HCT116 (cell line): ENCODE data around the gene HS6ST3. TPM values are rescaled to one million over a fixed set of nuclear protein-coding genes. Genes with fewer than 3 reads are reported as not detected.

ENCODE experiments used
- ATAC-seq: fragments of 200-7000 bp; cut with Tn5 transposase; 2 replicates; pipeline ENCODE4 v1.9.1; 2020; ENCODE audit warnings: mild to moderate bottlenecking, moderate library complexity
- BruUV-seq: library from RNA; stranded (reverse); fragments of 400-500 nt; replicated peaks from 2 replicates; lab custom pipeline; 2021; lab: Mats Ljungman, UMichigan
- CTCF ChIA-PET: fragments of 300-600 bp; sonication (Branson Sonifier 250); formaldehyde crosslinking; loops from one replicate; lab custom pipeline; 2021; ENCODE audit warnings: antibody characterized with exemption; lab: Charles Lee
- POLR2A ChIA-PET: fragments of 300-600, 350-600 bp; sonication (Branson Sonifier 250); formaldehyde crosslinking; loops from one replicate; lab custom pipeline; 2021; ENCODE audit warnings: antibody characterized with exemption; lab: Charles Lee
- RAD21 ChIA-PET, 2 experiments: fragments of 300-600 bp; sonication (Branson Sonifier 250); formaldehyde crosslinking; loops; one replicate each; lab custom pipeline; 2023; ENCODE audit warnings: low total read pairs in 2 of 2; ENCODE audit not compliant: uncharacterized antibody in 2 of 2, unreplicated experiment in 2 of 2, low non-redundant PET in 1 of 2; lab: Charles Lee
- DNase-seq: peaks from one replicate; pipeline ENCODE4 v3.0.0-alpha.2; 2010; ENCODE audit warnings: low read depth, low spot score
- H2AFZ ChIP-seq: fragments of 200-600 bp; shearing (Covaris generic), sonication (generic); 2 replicates; pipeline ENCODE4 v1.6.1; 2017; ENCODE audit warnings: low read depth, mixed run types, mixed read lengths, antibody characterized with exemption, low read length; ENCODE audit not compliant: poor library complexity, severe bottlenecking
- H3K27ac ChIP-seq: 2 replicates; pipeline ENCODE4 v1.5.1; 2012; ENCODE audit warnings: low read depth, low read length
- H3K27me3 ChIP-seq: fragments of 200-600 bp; sonication (generic); 2 replicates; pipeline ENCODE4 v1.6.1; 2016; ENCODE audit warnings: mixed run types, low read length, mixed read lengths; ENCODE audit not compliant: insufficient read depth
- H3K36me3 ChIP-seq, 2 experiments: fragments of 200-500 bp in 1 of 2; fragments of 200-600 bp in 1 of 2; sonication (Bioruptor generic) in 1 of 2; sonication (generic) in 1 of 2; 2 replicates each; pipeline versions ENCODE4 v1.5.1 to v1.6.1; 2014 to 2016; ENCODE audit warnings: low read length in 2 of 2, inconsistent platforms in 1 of 2, mixed read lengths in 1 of 2, mixed run types in 1 of 2; ENCODE audit not compliant: insufficient read depth in 2 of 2, control insufficient read depth in 1 of 2
- H3K4me1 ChIP-seq, 2 experiments: fragments of 200-600 bp in 1 of 2; sonication (generic) in 1 of 2; 2 replicates each; pipeline versions ENCODE4 v1.5.1 to v1.6.1; 2012 to 2017; ENCODE audit warnings: low read length in 2 of 2, inconsistent platforms in 1 of 2, mild to moderate bottlenecking in 1 of 2, mixed read lengths in 1 of 2, mixed run types in 1 of 2, moderate library complexity in 1 of 2; ENCODE audit not compliant: insufficient read depth in 2 of 2, control insufficient read depth in 1 of 2
- H3K4me2 ChIP-seq: fragments of 200-600 bp; sonication (generic); 2 replicates; pipeline ENCODE4 v1.6.1; 2017; ENCODE audit warnings: mixed run types, low read length, mixed read lengths
- H3K4me3 ChIP-seq, 2 experiments: fragments of 200-600 bp in 1 of 2; sonication (generic) in 1 of 2; replicated peaks in 1 of 2; 2 replicates each; pipeline ENCODE4 v1.5.1; 2011 to 2016; ENCODE audit warnings: low read length in 2 of 2, control low read depth in 1 of 2, low read depth in 1 of 2, mild to moderate bottlenecking in 1 of 2, mixed read lengths in 1 of 2, mixed run types in 1 of 2
- H3K79me2 ChIP-seq: fragments of 200-600 bp; sonication (generic); 2 replicates; pipeline ENCODE4 v1.6.1; 2017; ENCODE audit warnings: mild to moderate bottlenecking, mixed run types, low read length, moderate library complexity, mixed read lengths; ENCODE audit not compliant: insufficient read depth
- H3K9ac ChIP-seq: fragments of 200-600 bp; sonication (generic); 2 replicates; pipeline ENCODE4 v1.6.1; 2016; ENCODE audit warnings: low read length, mixed read lengths
- H3K9me2 ChIP-seq: fragments of 200-600 bp; sonication (generic), shearing (Covaris generic); 2 replicates; pipeline ENCODE4 v1.6.1; 2017; ENCODE audit warnings: mixed run types, mild to moderate bottlenecking, moderate library complexity; ENCODE audit not compliant: insufficient read depth
- H3K9me3 ChIP-seq, 2 experiments: fragments of 200-500 bp in 1 of 2; fragments of 200-600 bp in 1 of 2; sonication (Bioruptor generic) in 1 of 2; sonication (generic) in 1 of 2; 2 replicates each; pipeline ENCODE4 v1.6.1; 2014 to 2017; ENCODE audit warnings: low read length in 2 of 2, mixed read lengths in 2 of 2, inconsistent platforms in 1 of 2, low read depth in 1 of 2, mild to moderate bottlenecking in 1 of 2, mixed run types in 1 of 2, moderate library complexity in 1 of 2; ENCODE audit not compliant: control insufficient read depth in 1 of 2, insufficient read depth in 1 of 2
- H4K20me1 ChIP-seq: fragments of 200-600 bp; sonication (generic), shearing (Covaris generic); 2 replicates; pipeline ENCODE4 v1.6.1; 2017; ENCODE audit warnings: mixed run types, mild to moderate bottlenecking, moderate library complexity; ENCODE audit not compliant: insufficient read depth
- CBX3 ChIP-seq: IDR thresholded peaks from 2 replicates; pipeline ENCODE4 v1.6.1; 2012; ENCODE audit warnings: low read depth
- CEBPB ChIP-seq: IDR thresholded peaks from 2 replicates; pipeline ENCODE4 v1.6.1; 2012; ENCODE audit warnings: low read depth
- EGR1 ChIP-seq: IDR thresholded peaks from 2 replicates; pipeline ENCODE4 v1.6.1; 2012; ENCODE audit warnings: low read depth
- ELF1 ChIP-seq: IDR thresholded peaks from 2 replicates; pipeline ENCODE4 v1.6.1; 2012; ENCODE audit warnings: low read depth, borderline replicate concordance
- EZH2phosphoT487 ChIP-seq: fragments of 200-600 bp; IDR thresholded peaks from 2 replicates; pipeline ENCODE4 v1.6.1; 2018; ENCODE audit warnings: antibody characterized with exemption, borderline replicate concordance
- JUND ChIP-seq: IDR thresholded peaks from 2 replicates; pipeline ENCODE4 v1.6.1; 2012
- POLR2A ChIP-seq: IDR thresholded peaks from 2 replicates; pipeline ENCODE4 v1.7.0; 2011; ENCODE audit warnings: borderline replicate concordance; ENCODE audit not compliant: insufficient read depth, insufficient read length; ENCODE audit errors: extremely low read depth
- POLR2AphosphoS5 ChIP-seq: IDR thresholded peaks from 2 replicates; pipeline ENCODE4 v1.6.1; 2011; ENCODE audit warnings: mild to moderate bottlenecking, low read depth, low read length, moderate library complexity
- RAD21 ChIP-seq: IDR thresholded peaks from 2 replicates; pipeline ENCODE4 v1.6.1; 2012; ENCODE audit warnings: low read depth, mild to moderate bottlenecking
- SIN3A ChIP-seq: IDR thresholded peaks from 2 replicates; pipeline ENCODE4 v1.6.1; 2012; ENCODE audit warnings: low read depth
- SRF ChIP-seq: IDR thresholded peaks from 2 replicates; pipeline ENCODE4 v1.6.1; 2012; ENCODE audit warnings: low read depth
- ZNF274 ChIP-seq: fragments of 200-500 bp; sonication (Bioruptor generic); IDR thresholded peaks from 2 replicates; pipeline ENCODE4 v1.6.1; 2014; ENCODE audit warnings: mild to moderate bottlenecking, low read depth, low read length, inconsistent platforms
- intact Hi-C: fragments of 100-400 bp; cut with micrococcal nuclease; formaldehyde crosslinking; loops from 2 replicates; pipeline ENCODE4 v1.10.0; 2022
- total RNA-seq: library from RNA; stranded (reverse); gene quantifications from one replicate; pipeline ENCODE4 v1.2.1, GENCODE V29; 2021; ENCODE audit not compliant: unreplicated experiment
- TF ChIP-seq, protein P1 (sequence below), 3 experiments: fragments of 200-600 bp in 1 of 3; sonication (generic) in 1 of 3; IDR thresholded peaks in 2 of 3; conservative IDR thresholded peaks in 1 of 3; 2 replicates each; pipeline ENCODE4 v1.5.1; 2012 to 2017; ENCODE audit warnings: low read depth in 2 of 3, low read length in 2 of 3, antibody characterized with exemption in 1 of 3, borderline replicate concordance in 1 of 3, control low read depth in 1 of 3, mild to moderate bottlenecking in 1 of 3, mixed read lengths in 1 of 3, mixed run types in 1 of 3, moderate library complexity in 1 of 3; ENCODE audit not compliant: insufficient read depth in 1 of 3
- TF ChIP-seq, protein P2 (sequence below): IDR thresholded peaks from 2 replicates; pipeline ENCODE4 v1.6.1; 2012

HS6ST3 gene
- total RNA-seq, 1 experiment from 2014 or later: 0.10 TPM

DNA sequence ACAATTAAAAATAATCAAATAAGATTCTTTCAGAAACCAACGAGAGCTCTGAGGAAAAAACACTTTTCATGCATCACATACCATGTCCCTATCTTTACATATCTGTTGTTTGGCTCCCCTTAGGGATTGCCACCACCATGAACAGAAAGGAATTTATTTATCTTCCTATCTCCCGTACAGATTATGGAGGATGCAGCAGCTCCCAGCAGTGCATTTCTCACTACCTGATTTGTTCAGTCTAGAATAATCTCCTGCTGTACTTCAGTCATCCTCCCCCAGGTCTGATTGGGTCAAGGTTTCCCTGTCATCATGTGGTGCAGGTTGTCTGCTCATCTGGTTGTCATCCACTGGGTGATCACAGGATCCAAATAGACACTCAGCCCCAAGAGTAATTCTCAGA, 453.1 kb downstream of the HS6ST3 start:
- RAD21 ChIA-PET: no interaction called here
- H3K79me2 ChIP-seq: no peaks in the 10 kb centered on the region
- CTCF ChIA-PET: no interaction called here
- no peak overlapping the region for H3K9ac ChIP-seq
- intact Hi-C loops: no loop called here
- no peak overlapping the region for H3K27ac ChIP-seq
- H3K4me1 ChIP-seq: no peaks in the 10 kb centered on the region
- ATAC-seq (no peak), DNase-seq (no peak)
- no peaks in the 10 kb centered on the region for H3K36me3 ChIP-seq
- no peak for TF ChIP-seq POLR2A
- no peak for TF ChIP-seq JUND
- no peak for TF ChIP-seq SIN3A
- TF ChIP-seq, protein P1, sequence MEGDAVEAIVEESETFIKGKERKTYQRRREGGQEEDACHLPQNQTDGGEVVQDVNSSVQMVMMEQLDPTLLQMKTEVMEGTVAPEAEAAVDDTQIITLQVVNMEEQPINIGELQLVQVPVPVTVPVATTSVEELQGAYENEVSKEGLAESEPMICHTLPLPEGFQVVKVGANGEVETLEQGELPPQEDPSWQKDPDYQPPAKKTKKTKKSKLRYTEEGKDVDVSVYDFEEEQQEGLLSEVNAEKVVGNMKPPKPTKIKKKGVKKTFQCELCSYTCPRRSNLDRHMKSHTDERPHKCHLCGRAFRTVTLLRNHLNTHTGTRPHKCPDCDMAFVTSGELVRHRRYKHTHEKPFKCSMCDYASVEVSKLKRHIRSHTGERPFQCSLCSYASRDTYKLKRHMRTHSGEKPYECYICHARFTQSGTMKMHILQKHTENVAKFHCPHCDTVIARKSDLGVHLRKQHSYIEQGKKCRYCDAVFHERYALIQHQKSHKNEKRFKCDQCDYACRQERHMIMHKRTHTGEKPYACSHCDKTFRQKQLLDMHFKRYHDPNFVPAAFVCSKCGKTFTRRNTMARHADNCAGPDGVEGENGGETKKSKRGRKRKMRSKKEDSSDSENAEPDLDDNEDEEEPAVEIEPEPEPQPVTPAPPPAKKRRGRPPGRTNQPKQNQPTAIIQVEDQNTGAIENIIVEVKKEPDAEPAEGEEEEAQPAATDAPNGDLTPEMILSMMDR (IDR thresholded peaks at IDR 0.05 in 2 of 3, conservative IDR thresholded peaks at IDR 0.05 in 1 of 3; ENCODE audit: borderline replicate concordance in 1 of 3, insufficient read depth in 1 of 3, low read depth in 2 of 3, low read length in 2 of 3): no peak
- no peak for TF ChIP-seq ELF1
- TF ChIP-seq SRF: no peak
- TF ChIP-seq RAD21: no peak
- no peak for TF ChIP-seq EGR1
- TF ChIP-seq ZNF274: no peak
- TF ChIP-seq, protein P2, sequence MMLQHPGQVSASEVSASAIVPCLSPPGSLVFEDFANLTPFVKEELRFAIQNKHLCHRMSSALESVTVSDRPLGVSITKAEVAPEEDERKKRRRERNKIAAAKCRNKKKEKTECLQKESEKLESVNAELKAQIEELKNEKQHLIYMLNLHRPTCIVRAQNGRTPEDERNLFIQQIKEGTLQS: no peak
- no peak for TF ChIP-seq CBX3
- TF ChIP-seq CEBPB: no peak
- TF ChIP-seq POLR2AphosphoS5: no peak
- no peak for TF ChIP-seq EZH2phosphoT487
- H3K27me3 ChIP-seq: peaks cover 10% of the 10 kb centered on the region; the same call in 1 of the 2 replicates
- no peak overlapping the region for H3K4me3 ChIP-seq
- BruUV-seq: no TSS peak
- POLR2A ChIA-PET: no interaction called here
- H3K9me3 ChIP-seq: no peaks in the 10 kb centered on the region
- no peaks in the 10 kb centered on the region for H4K20me1 ChIP-seq
- H2AFZ ChIP-seq: no peak overlapping the region
- H3K4me2 ChIP-seq: no peak overlapping the region
- no peaks in the 10 kb centered on the region for H3K9me2 ChIP-seq
